ENCODE data around the gene TMEM141.
A peak's percentile ranks its signal among the peaks of the same experiment; 100 is the strongest.
"Not testable (repeated sequence)": the region's sequence is repeated elsewhere in the genome, so short reads cannot be mapped to it uniquely, and the experiment has no call there.

The TMEM141 gene

GRCh38 chr9:136835162-136835931 lies 44.2 kb downstream of the TMEM141 start:
- no peak overlapping the region for H3K27ac ChIP-seq
- no peak for TF ChIP-seq ZFX (IDR thresholded peaks at IDR 0.05)
- no peak for TF ChIP-seq CTCF (conservative IDR thresholded peaks at IDR 0.05)

GRCh38 chr9:136835932-136836904 lies 45.1 kb downstream of the TMEM141 start:
- no peak overlapping the region for H3K27ac ChIP-seq
- TF ChIP-seq CTCF (conservative IDR thresholded peaks at IDR 0.05) (no peak), ZFX (IDR thresholded peaks at IDR 0.05) (no peak)

- TF ChIP-seq ZFX (IDR thresholded peaks at IDR 0.05) (no peak), CTCF (conservative IDR thresholded peaks at IDR 0.05) (no peak)
- no peak overlapping the region for H3K27ac ChIP-seq
These were observed 46.2 kb downstream of the TMEM141 start for GRCh38 chr9:136837146-136837855.

- H3K27ac ChIP-seq = not testable (repeated sequence)
These were observed 46.7 kb downstream of the TMEM141 start for GRCh38 chr9:136837856-136838277.

GRCh38 chr9:136838314-136839228 lies 47.4 kb downstream of the TMEM141 start:
- no peak overlapping the region for H3K27ac ChIP-seq

GRCh38 chr9:136839229-136840139 lies 48.3 kb downstream of the TMEM141 start:
- peak overlapping the region; percentile 78 for H3K27ac ChIP-seq
- TF ChIP-seq CTCF (conservative IDR thresholded peaks at IDR 0.05) = no peak
- TF ChIP-seq ZFX (IDR thresholded peaks at IDR 0.05) = no peak

More at GRCh38 chr9:136838314-136839228, 47.4 kb downstream of the TMEM141 start:
- no peak for TF ChIP-seq ZFX (IDR thresholded peaks at IDR 0.05)
